Neural progenitor cell (in vitro differentiated cells): ENCODE results near the gene ZNF154. TPM values are rescaled to one million over a fixed set of nuclear protein-coding genes. Genes with fewer than 3 reads are reported as not detected.

ENCODE experiments used
- DNase-seq: peaks from one replicate; pipeline ENCODE4 v3.0.0-alpha.2; 2016; ENCODE audit warnings: low spot score
- H2AFZ ChIP-seq: fragments of 200-600 bp; sonication (generic); replicated peaks from 2 replicates; pipeline ENCODE4 v1.6.1; 2016; ENCODE audit warnings: antibody characterized with exemption
- H3F3A ChIP-seq: fragments of 200-600 bp; sonication (generic); 2 replicates; pipeline ENCODE4 v1.6.1; 2016; ENCODE audit warnings: antibody characterized with exemption, low read depth
- H3K27ac ChIP-seq: fragments of 200-600 bp; sonication (generic); 2 replicates; pipeline ENCODE4 v1.5.1; 2016; ENCODE audit warnings: mild to moderate bottlenecking
- H3K27me3 ChIP-seq: fragments of 200-600 bp; sonication (generic); 2 replicates; pipeline ENCODE4 v1.6.1; 2016; ENCODE audit warnings: mild to moderate bottlenecking, moderate library complexity
- H3K36me3 ChIP-seq: fragments of 200-600 bp; sonication (generic); 2 replicates; pipeline ENCODE4 v1.5.1; 2016
- H3K4me1 ChIP-seq: fragments of 200-600 bp; sonication (generic); 2 replicates; pipeline ENCODE4 v1.6.1; 2016; ENCODE audit warnings: mixed run types
- H3K4me2 ChIP-seq: fragments of 200-600 bp; sonication (generic); 2 replicates; pipeline ENCODE4 v1.6.1; 2016
- H3K4me3 ChIP-seq: fragments of 200-600 bp; sonication (generic); 2 replicates; pipeline ENCODE4 v1.5.1; 2016
- H3K79me2 ChIP-seq: fragments of 200-600 bp; sonication (generic); 2 replicates; pipeline ENCODE4 v1.6.1; 2016; ENCODE audit warnings: low read depth
- H3K9ac ChIP-seq: fragments of 200-600 bp; sonication (generic); 2 replicates; pipeline ENCODE4 v1.6.1; 2016
- H3K9me3 ChIP-seq: fragments of 200-600 bp; sonication (generic); 2 replicates; pipeline ENCODE4 v1.5.1; 2016; ENCODE audit warnings: low read depth
- H4K20me1 ChIP-seq: fragments of 200-600 bp; sonication (generic); 2 replicates; pipeline ENCODE4 v1.6.1; 2016; ENCODE audit warnings: low read depth
- H3K27ac Mint-ChIP-seq: 3 replicates; pipeline ENCODE4 v1.8.0; 2021; ENCODE audit warnings: mixed read lengths
- H3K27me3 Mint-ChIP-seq: 2 replicates; pipeline ENCODE4 v1.8.0; 2022; ENCODE audit warnings: low read depth, mild to moderate bottlenecking, inconsistent platforms, moderate library complexity, mixed read lengths; ENCODE audit not compliant: insufficient read depth
- H3K36me3 Mint-ChIP-seq: 3 replicates; pipeline ENCODE4 v1.8.0; 2021; ENCODE audit warnings: mixed read lengths
- H3K4me1 Mint-ChIP-seq: 3 replicates; pipeline ENCODE4 v1.8.0; 2021; ENCODE audit warnings: mixed read lengths
- H3K4me3 Mint-ChIP-seq: 3 replicates; pipeline ENCODE4 v1.8.0; 2021; ENCODE audit warnings: mild to moderate bottlenecking, moderate library complexity, mixed read lengths
- H3K9me3 Mint-ChIP-seq: 3 replicates; pipeline ENCODE4 v1.8.0; 2020; ENCODE audit warnings: mixed read lengths
- CTCF ChIP-seq: fragments of 200-600 bp; sonication (generic); IDR thresholded peaks from 2 replicates; pipeline ENCODE4 v1.5.1; 2017; ENCODE audit warnings: antibody characterized with exemption, mild to moderate bottlenecking
- EZH2 ChIP-seq: fragments of 200-600 bp; sonication (generic); IDR thresholded peaks from 2 replicates; pipeline ENCODE4 v1.6.1; 2017; ENCODE audit warnings: antibody characterized with exemption, mild to moderate bottlenecking, moderate library complexity
- EZH2phosphoT487 ChIP-seq: fragments of 200-600 bp; sonication (generic); IDR thresholded peaks from 2 replicates; pipeline ENCODE4 v1.6.1; 2017; ENCODE audit warnings: antibody characterized with exemption
- total RNA-seq: library from RNA; depleted of rRNA; stranded (reverse); fragments of >200 nt; gene quantifications from 2 replicates; pipeline ENCODE4 v1.2.3, GENCODE V29; 2015; ENCODE audit warnings: low replicate concordance

Gene ZNF154
- total RNA-seq, 1 donor from 2014 or later, result 17.3 TPM

GRCh38 chr19:57719901-57720519 lies 11.0 kb upstream of the ZNF154 start:
- Histone ChIP-seq H3K4me2 (no peak overlapping the region), H3K9ac (no peak overlapping the region), H3K36me3 (peaks cover 8% of the 10 kb centered on the region), H4K20me1 (no peaks in the 10 kb centered on the region), H3K9me3 (no peaks in the 10 kb centered on the region), H3K27me3 (no peaks in the 10 kb centered on the region), H3K27ac (no peak overlapping the region), H3K4me1 (no peaks in the 10 kb centered on the region), H3K4me3 (no peak overlapping the region), H3F3A (no peaks in the 10 kb centered on the region), H3K79me2 (peaks cover 6% of the 10 kb centered on the region), H2AFZ (no peak overlapping the region)
- Mint-ChIP-seq H3K27ac (no peak overlapping the region), H3K4me3 (no peak overlapping the region), H3K4me1 (no peaks in the 10 kb centered on the region), H3K36me3 (peaks cover 72% of the 10 kb centered on the region), H3K27me3 (peaks cover 4% of the 10 kb centered on the region), H3K9me3 (peaks cover 86% of the 10 kb centered on the region)
- TF ChIP-seq CTCF, result no peak
- TF ChIP-seq EZH2, result no peak
- TF ChIP-seq EZH2phosphoT487, result no peak
- DNase-seq, result no peak

GRCh38 chr19:57719424-57719823 lies 10.4 kb upstream of the ZNF154 start:
- peaks cover 8% of the 10 kb centered on the region for H3K36me3 ChIP-seq
- no peak overlapping the region for H2AFZ ChIP-seq
- Mint-ChIP-seq H3K4me1 (no peaks in the 10 kb centered on the region), H3K36me3 (peaks cover 74% of the 10 kb centered on the region), H3K4me3 (no peak overlapping the region), H3K27me3 (peaks cover 4% of the 10 kb centered on the region), H3K9me3 (peaks cover 87% of the 10 kb centered on the region), H3K27ac (no peak overlapping the region)
- H3K9ac ChIP-seq, result no peak overlapping the region
- DNase-seq, result no peak
- H3K27me3 ChIP-seq, result no peaks in the 10 kb centered on the region
- no peaks in the 10 kb centered on the region for H4K20me1 ChIP-seq
- no peak overlapping the region for H3K27ac ChIP-seq
- no peak overlapping the region for H3K4me2 ChIP-seq
- H3F3A ChIP-seq, result no peaks in the 10 kb centered on the region
- no peaks in the 10 kb centered on the region for H3K79me2 ChIP-seq
- no peak overlapping the region for H3K4me3 ChIP-seq
- TF ChIP-seq CTCF (no peak), EZH2phosphoT487 (no peak), EZH2 (no peak)
- H3K4me1 ChIP-seq, result no peaks in the 10 kb centered on the region
- no peaks in the 10 kb centered on the region for H3K9me3 ChIP-seq

GRCh38 chr19:57712222-57712621 lies 3.2 kb upstream of the ZNF154 start:
- Histone ChIP-seq H3K27ac (no peak overlapping the region), H3K4me3 (no peak overlapping the region), H3K9me3 (no peaks in the 10 kb centered on the region), H3K9ac (no peak overlapping the region), H3K79me2 (peaks cover 16% of the 10 kb centered on the region), H3K4me1 (peaks cover 6% of the 10 kb centered on the region), H2AFZ (no peak overlapping the region), H3F3A (no peaks in the 10 kb centered on the region), H3K36me3 (no peaks in the 10 kb centered on the region), H3K27me3 (no peaks in the 10 kb centered on the region), H4K20me1 (no peaks in the 10 kb centered on the region), H3K4me2 (no peak overlapping the region)
- peaks cover 65% of the 10 kb centered on the region for H3K36me3 Mint-ChIP-seq
- H3K4me3 Mint-ChIP-seq, result no peak overlapping the region
- H3K4me1 Mint-ChIP-seq, result no peaks in the 10 kb centered on the region
- peaks cover 81% of the 10 kb centered on the region for H3K9me3 Mint-ChIP-seq
- TF ChIP-seq CTCF (no peak), EZH2 (no peak), EZH2phosphoT487 (no peak)
- DNase-seq, result no peak
- H3K27me3 Mint-ChIP-seq, result peaks cover 8% of the 10 kb centered on the region
- no peak overlapping the region for H3K27ac Mint-ChIP-seq
